B cell (primary cell): Measurements from ENCODE around the gene CORO1C. TPM values are rescaled to one million over a fixed set of nuclear protein-coding genes. Genes with fewer than 3 reads are reported as not detected.
A peak's percentile ranks its signal among the peaks of the same experiment; 100 is the strongest.

Experiments used
- ATAC-seq: fragments of 200-7000 bp; cut with Tn5 transposase; one replicate; pipeline ENCODE4 v1.10.0; 2021; ENCODE audit warnings: low read depth, mild to moderate bottlenecking, moderate number of reproducible peaks, moderate library complexity
- CTCF ChIA-PET: fragments of 350-600 bp; sonication (Branson Sonifier 250); formaldehyde crosslinking; loops from one replicate; lab custom pipeline; 2021; ENCODE audit warnings: antibody characterized with exemption, inconsistent platforms; lab: Charles Lee
- POLR2A ChIA-PET: fragments of 350-600 bp; sonication (Branson Sonifier 250); formaldehyde crosslinking; loops from one replicate; lab custom pipeline; 2021; ENCODE audit warnings: antibody characterized with exemption; lab: Charles Lee
- DNase-seq: peaks from one replicate; pipeline ENCODE4 v3.0.0; 2013
- H2AFZ ChIP-seq: 2 replicates; pipeline ENCODE4 v1.6.1; 2012; ENCODE audit warnings: mild to moderate bottlenecking, low read depth, low read length; ENCODE audit not compliant: insufficient read depth, poor library complexity, severe bottlenecking
- H3K27ac ChIP-seq, 2 donors: 1 replicate in 1 of 2; 2 replicates in 1 of 2; pipeline ENCODE4 v1.5.1; 2012 to 2013; ENCODE audit warnings: low read length in 2 of 2, mild to moderate bottlenecking in 2 of 2, moderate library complexity in 1 of 2
- H3K27me3 ChIP-seq, 4 experiments: fragments of 200-600 bp in 1 of 4; sonication (generic) in 1 of 4; replicated peaks in 1 of 4; 1 replicate in 2 of 4; 2 replicates in 2 of 4; pipeline versions ENCODE4 v1.6.1 to v1.7.0; 2013 to 2016; ENCODE audit warnings: low read length in 3 of 4, mild to moderate bottlenecking in 2 of 4, mixed read lengths in 1 of 4, moderate library complexity in 1 of 4; ENCODE audit not compliant: insufficient read depth in 4 of 4, control insufficient read depth in 3 of 4; ENCODE audit errors: control extremely low read depth in 1 of 4
- H3K36me3 ChIP-seq, 2 experiments: replicated peaks in 1 of 2; 1 replicate in 1 of 2; 2 replicates in 1 of 2; pipeline versions ENCODE4 v1.6.1 to v1.7.1; 2013; ENCODE audit warnings: low read length in 1 of 2; ENCODE audit not compliant: insufficient read depth in 2 of 2, control insufficient read depth in 1 of 2; ENCODE audit errors: control extremely low read depth in 1 of 2, extremely low read depth in 1 of 2
- H3K4me1 ChIP-seq, 2 donors: fragments of 200-600 bp in 1 of 2; sonication (generic) in 1 of 2; 1 replicate in 1 of 2; 2 replicates in 1 of 2; pipeline versions ENCODE4 v1.5.1 to v1.6.1; 2013 to 2017; ENCODE audit warnings: low read length in 2 of 2; ENCODE audit not compliant: control insufficient read depth in 2 of 2, insufficient read depth in 2 of 2
- H3K4me2 ChIP-seq: replicated peaks from 2 replicates; pipeline ENCODE3; 2012; ENCODE audit warnings: mild to moderate bottlenecking, low read depth, low read length; ENCODE audit not compliant: poor library complexity, severe bottlenecking
- H3K4me3 ChIP-seq, 5 experiments: fragments of 200-600 bp in 1 of 5; sonication (generic) in 1 of 5; 1 replicate in 3 of 5; 2 replicates in 2 of 5; pipeline versions ENCODE4 v1.5.1 to v1.7.0; 2011 to 2016; ENCODE audit warnings: low read length in 4 of 5, mild to moderate bottlenecking in 4 of 5, low read depth in 2 of 5, control low read depth in 1 of 5, moderate library complexity in 1 of 5; ENCODE audit not compliant: insufficient read depth in 1 of 5; ENCODE audit errors: control extremely low read depth in 1 of 5, extremely low read depth in 1 of 5
- H3K79me2 ChIP-seq: fragments of 200-600 bp; sonication (generic); one replicate; pipeline ENCODE4 v1.6.0; 2016; ENCODE audit warnings: low read length; ENCODE audit not compliant: control insufficient read depth, insufficient read depth
- H3K9ac ChIP-seq: fragments of 200-600 bp; sonication (generic); 2 replicates; pipeline ENCODE4 v1.6.1; 2017; ENCODE audit warnings: mild to moderate bottlenecking, low read length, moderate library complexity
- H3K9me3 ChIP-seq, 3 donors: one replicate each; pipeline versions ENCODE4 v1.6.1 to v1.7.1; 2013; ENCODE audit warnings: low read length in 2 of 3; ENCODE audit not compliant: control insufficient read depth in 2 of 3, insufficient read depth in 1 of 3; ENCODE audit errors: control extremely low read depth in 1 of 3
- H4K20me1 ChIP-seq: 2 replicates; pipeline ENCODE4 v1.6.0; 2012; ENCODE audit warnings: mild to moderate bottlenecking, low read length; ENCODE audit not compliant: insufficient read depth, control insufficient read depth, poor library complexity, severe bottlenecking
- H3K27ac Mint-ChIP-seq: one replicate; pipeline ENCODE4 v1.8.0; 2021; ENCODE audit warnings: mixed read lengths
- H3K27me3 Mint-ChIP-seq: one replicate; pipeline ENCODE4 v1.8.0; 2021; ENCODE audit warnings: mixed read lengths
- H3K4me1 Mint-ChIP-seq: one replicate; pipeline ENCODE4 v1.8.0; 2021; ENCODE audit warnings: mixed read lengths
- H3K4me3 Mint-ChIP-seq: one replicate; pipeline ENCODE4 v1.8.0; 2021; ENCODE audit warnings: mixed read lengths
- H3K9me3 Mint-ChIP-seq: one replicate; pipeline ENCODE4 v1.8.0; 2022; ENCODE audit warnings: mixed read lengths; ENCODE audit not compliant: insufficient read depth
- EZH2 ChIP-seq: IDR thresholded peaks from 2 replicates; pipeline ENCODE4 v1.6.1; 2012; ENCODE audit warnings: borderline replicate concordance, low read depth, mild to moderate bottlenecking, moderate library complexity, low read length; ENCODE audit not compliant: insufficient read depth, poor library complexity, severe bottlenecking
- WGBS: methylation state at CpG from one replicate; pipeline ENCODE4 v1.1.5; 2013; ENCODE audit warnings: missing lambda C conversion rate; ENCODE audit not compliant: insufficient coverage; 5-methylcytosine and 5-hydroxymethylcytosine counted together
- intact Hi-C: fragments of 100-400 bp; cut with micrococcal nuclease; formaldehyde crosslinking; loops from one replicate; pipeline ENCODE4 v1.10.0; 2022
- polyA plus RNA-seq: library from polyadenylated mRNA; depleted of rRNA; stranded (reverse); fragments of >200 nt; gene quantifications from 2 replicates; pipeline ENCODE4 v1.2.3, GENCODE V29; 2012
- total RNA-seq, 2 donors: library from RNA; stranded (reverse); fragments of 120-200 nt in 1 of 2; gene quantifications; 1 replicate in 1 of 2; 2 replicates in 1 of 2; pipeline versions ENCODE4 v1.2.3 to v1.2.4, GENCODE V29; 2013 to 2022
- TF ChIP-seq, protein P1 (sequence below): fragments of 200-600 bp; IDR thresholded peaks from one replicate; pipeline ENCODE4 v1.8.0; 2022; ENCODE audit warnings: antibody characterized with exemption, mild to moderate bottlenecking

The CORO1C gene
- total and polyA plus RNA-seq, 2 donors (not counting 1 experiment from before 2014, with no cell fraction given), result 19.2 to 68.0 TPM

DNA sequence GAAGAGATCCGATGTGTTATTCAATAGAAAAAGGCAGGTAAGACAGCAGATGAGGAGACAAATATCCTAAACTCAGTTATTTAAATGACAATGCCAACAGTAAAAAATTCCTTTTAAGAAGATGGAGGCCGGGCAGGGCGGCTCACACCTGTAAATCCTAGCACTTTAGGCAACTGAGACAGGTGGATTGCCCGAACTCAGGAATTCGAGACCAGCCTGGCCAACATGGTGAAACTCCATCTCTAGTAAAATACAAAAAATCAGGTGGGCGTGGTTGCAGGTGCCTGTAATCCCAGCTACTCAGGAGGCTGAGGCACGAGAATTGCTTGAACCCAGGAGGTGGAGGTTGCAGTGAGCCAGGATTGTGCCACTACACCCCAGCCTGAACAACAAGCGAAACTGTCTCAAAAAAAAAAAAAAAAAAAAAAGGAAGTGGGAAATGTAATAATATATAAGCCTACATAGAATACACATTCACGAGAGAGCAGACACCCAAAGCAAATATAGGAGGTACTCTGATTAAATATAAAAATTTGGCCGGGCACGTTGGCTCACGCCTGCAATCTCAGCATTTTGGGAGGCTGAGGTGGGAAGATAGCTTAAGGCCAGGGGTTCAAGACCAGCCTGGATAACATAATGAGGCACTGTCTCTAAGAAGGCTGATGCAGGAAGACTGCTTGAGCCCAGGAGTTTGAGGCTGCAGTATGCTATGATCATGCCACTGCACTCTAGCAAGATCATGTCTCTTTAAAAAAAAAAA is 19.0 kb downstream of the CORO1C start:
- Histone ChIP-seq H3K4me2 (peak overlapping the region; percentile 63), H3K79me2 (peaks cover 92% of the 10 kb centered on the region), H3K27ac (no peak overlapping the region), H3K9me3 (no peaks in the 10 kb centered on the region), H4K20me1 (peaks cover 21% of the 10 kb centered on the region), H2AFZ (no peak overlapping the region), H3K36me3 (no peaks in the 10 kb centered on the region), H3K4me3 (peak overlapping the region in 2 of 5 experiments; percentile 42 to 43), H3K4me1 (peaks cover 39% of the 10 kb centered on the region in 2 donors), H3K9ac (peak overlapping the region; percentile 47), H3K27me3 (no peaks in the 10 kb centered on the region)
- TF ChIP-seq, protein P1, sequence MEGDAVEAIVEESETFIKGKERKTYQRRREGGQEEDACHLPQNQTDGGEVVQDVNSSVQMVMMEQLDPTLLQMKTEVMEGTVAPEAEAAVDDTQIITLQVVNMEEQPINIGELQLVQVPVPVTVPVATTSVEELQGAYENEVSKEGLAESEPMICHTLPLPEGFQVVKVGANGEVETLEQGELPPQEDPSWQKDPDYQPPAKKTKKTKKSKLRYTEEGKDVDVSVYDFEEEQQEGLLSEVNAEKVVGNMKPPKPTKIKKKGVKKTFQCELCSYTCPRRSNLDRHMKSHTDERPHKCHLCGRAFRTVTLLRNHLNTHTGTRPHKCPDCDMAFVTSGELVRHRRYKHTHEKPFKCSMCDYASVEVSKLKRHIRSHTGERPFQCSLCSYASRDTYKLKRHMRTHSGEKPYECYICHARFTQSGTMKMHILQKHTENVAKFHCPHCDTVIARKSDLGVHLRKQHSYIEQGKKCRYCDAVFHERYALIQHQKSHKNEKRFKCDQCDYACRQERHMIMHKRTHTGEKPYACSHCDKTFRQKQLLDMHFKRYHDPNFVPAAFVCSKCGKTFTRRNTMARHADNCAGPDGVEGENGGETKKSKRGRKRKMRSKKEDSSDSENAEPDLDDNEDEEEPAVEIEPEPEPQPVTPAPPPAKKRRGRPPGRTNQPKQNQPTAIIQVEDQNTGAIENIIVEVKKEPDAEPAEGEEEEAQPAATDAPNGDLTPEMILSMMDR, result no peak
- TF ChIP-seq EZH2, result no peak
- ChIA-PET CTCF (interaction anchor here (0.7 to 2.3 kb wide), 4 partner anchors 10 to 95 kb away, joined by 3 to 8 read pairs (median 3); no protein-coding TSS in a partner anchor), POLR2A (interaction anchor here (0.6 kb wide), 3 partner anchors 9 to 1910 kb away, joined by 3 to 7 read pairs (median 4); no protein-coding TSS in a partner anchor)
- peak overlapping the region; percentile 73 for H3K27ac Mint-ChIP-seq
- intact Hi-C loops, result no loop called here
- no peaks in the 10 kb centered on the region for H3K27me3 Mint-ChIP-seq
- H3K4me3 Mint-ChIP-seq, result peak overlapping the region; percentile 77
- H3K4me1 Mint-ChIP-seq, result peaks cover 52% of the 10 kb centered on the region
- ATAC-seq (peak; percentile 78), DNase-seq (peak; percentile 55)
- WGBS, result 14% methylated on average over 3 of the region's 12 CpGs
- no peaks in the 10 kb centered on the region for H3K9me3 Mint-ChIP-seq
